Fibroblast of skin of right quadriceps (primary cell): ENCODE results near the gene SCYGR2.

Source experiments
- DNase-seq: peaks from one replicate; pipeline ENCODE4 v3.0.0-alpha.2; 2013

The SCYGR2 gene

GRCh38 chr2:227613272-227613660 lies 14.6 kb downstream of the SCYGR2 start:
- no peak for DNase-seq

GRCh38 chr2:227614246-227614645 lies 15.6 kb downstream of the SCYGR2 start:
- DNase-seq: no peak

GRCh38 chr2:227614740-227615139 lies 16.0 kb downstream of the SCYGR2 start, which contains the start of gene SCYGR3:
TSS of gene SCYGR3 (minus strand) at chr2:227614840. CDS start at chr2:227614840, 0 bp downstream.
- DNase-seq: no peak

- no peak for DNase-seq
Measured at GRCh38 chr2:227615181-227615580, 16.5 kb downstream of the SCYGR2 start.

GRCh38 chr2:227615906-227616305 lies 17.2 kb downstream of the SCYGR2 start:
- no peak for DNase-seq

- no peak for DNase-seq
Measured at GRCh38 chr2:227616631-227617030, 17.9 kb downstream of the SCYGR2 start.

GRCh38 chr2:227617316-227618230 lies 18.9 kb downstream of the SCYGR2 start, which contains the start of gene SCYGR4:
TSS of gene SCYGR4 (plus strand) at chr2:227617498. CDS start at chr2:227617498, 0 bp downstream.
- no peak for DNase-seq

GRCh38 chr2:227623226-227623625 lies 24.5 kb downstream of the SCYGR2 start:
- peak; percentile 65 for DNase-seq

- DNase-seq: no peak
Measured at GRCh38 chr2:227625420-227625819, 26.7 kb downstream of the SCYGR2 start.

GRCh38 chr2:227626580-227627151 lies 28.0 kb downstream of the SCYGR2 start:
- DNase-seq: no peak

- no peak for DNase-seq
Measured at GRCh38 chr2:227627769-227628168, 29.1 kb downstream of the SCYGR2 start.

- DNase-seq: no peak
Measured at GRCh38 chr2:227629435-227629834, 30.7 kb downstream of the SCYGR2 start.

GRCh38 chr2:227630322-227630721 lies 31.6 kb downstream of the SCYGR2 start:
- no peak for DNase-seq

- DNase-seq: no peak
Measured at GRCh38 chr2:227632827-227633226, 34.1 kb downstream of the SCYGR2 start.

GRCh38 chr2:227634201-227634600 lies 35.5 kb downstream of the SCYGR2 start:
- DNase-seq: no peak

GRCh38 chr2:227642656-227643055 lies 44.0 kb downstream of the SCYGR2 start:
- no peak for DNase-seq

GRCh38 chr2:227643990-227644551 lies 45.4 kb downstream of the SCYGR2 start:
- DNase-seq: no peak
